Measurements from ENCODE around the gene TTBK1. TPM values are rescaled to one million over a fixed set of nuclear protein-coding genes. Genes with fewer than 3 reads are reported as not detected.

Gene TTBK1
- total RNA-seq, 2 experiments from 2014 or later = not detected

- DNase-seq (no peak), ATAC-seq (no peak)
- Mint-ChIP-seq H3K27me3 (ENCODE audit: low read depth) (no peaks in the 10 kb centered on the region), H3K9me3 (ENCODE audit: insufficient read depth) (no peaks in the 10 kb centered on the region), H3K27ac (no peak overlapping the region), H3K4me3 (no peak overlapping the region), H3K36me3 (ENCODE audit: low read depth) (peaks cover 7% of the 10 kb centered on the region), H3K4me1 (ENCODE audit: low read depth) (no peaks in the 10 kb centered on the region)
- POLR2A ChIA-PET = interaction anchor here (1.4 kb wide), 1 partner anchor 12 kb away, joined by 5 read pairs; no protein-coding TSS in a partner anchor
- CTCF ChIA-PET = interaction anchor here (1.1 to 1.2 kb wide), 2 partner anchors 17 to 186 kb away, joined by 3 to 6 read pairs; partner anchors contain the start of gene DNPH1
These were observed 31.3 kb upstream of the TTBK1 start for GRCh38 chr6:43211955-43212354.

GRCh38 chr6:43213431-43213830, 29.9 kb upstream of the TTBK1 start:
- POLR2A ChIA-PET = interaction anchor here (0.8 to 1.4 kb wide), 2 partner anchors 11 to 24 kb away, joined by 4 to 5 read pairs; no protein-coding TSS in a partner anchor
- Mint-ChIP-seq H3K4me1 (ENCODE audit: low read depth) (no peaks in the 10 kb centered on the region), H3K9me3 (ENCODE audit: insufficient read depth) (no peaks in the 10 kb centered on the region), H3K27ac (no peak overlapping the region), H3K4me3 (no peak overlapping the region), H3K36me3 (ENCODE audit: low read depth) (peaks cover 8% of the 10 kb centered on the region), H3K27me3 (ENCODE audit: low read depth) (no peaks in the 10 kb centered on the region)
- CTCF ChIA-PET = interaction anchor here (1.0 to 1.2 kb wide), 2 partner anchors 16 to 294 kb away, joined by 4 to 6 read pairs; partner anchors contain the start of gene DNPH1
- DNase-seq (no peak), ATAC-seq (no peak)

GRCh38 chr6:43215066-43215465, 28.2 kb upstream of the TTBK1 start:
- Mint-ChIP-seq H3K4me1 (ENCODE audit: low read depth) (no peaks in the 10 kb centered on the region), H3K36me3 (ENCODE audit: low read depth) (peaks cover 13% of the 10 kb centered on the region), H3K27ac (no peak overlapping the region), H3K4me3 (no peak overlapping the region), H3K27me3 (ENCODE audit: low read depth) (no peaks in the 10 kb centered on the region), H3K9me3 (ENCODE audit: insufficient read depth) (no peaks in the 10 kb centered on the region)
- no peak for ATAC-seq
- ChIA-PET CTCF (interaction anchor here (1.2 kb wide), 1 partner anchor 14 kb away, joined by 3 read pairs; the partner anchor contains the start of gene DNPH1), POLR2A (interaction anchor here (0.9 kb wide), 1 partner anchor 14 kb away, joined by 4 read pairs; no protein-coding TSS in a partner anchor)
- DNase-seq = no peak

GRCh38 chr6:43216200-43216599, 27.1 kb upstream of the TTBK1 start:
- no peaks in the 10 kb centered on the region for H3K4me1 Mint-ChIP-seq (ENCODE audit: low read depth)
- H3K4me3 Mint-ChIP-seq = no peak overlapping the region
- no peaks in the 10 kb centered on the region for H3K9me3 Mint-ChIP-seq (ENCODE audit: insufficient read depth)
- ChIA-PET POLR2A (interaction anchor here (1.3 kb wide), 1 partner anchor 14 kb away, joined by 3 read pairs; no protein-coding TSS in a partner anchor), CTCF (interaction anchor here (2.5 kb wide), 1 partner anchor 13 kb away, joined by 7 read pairs; the partner anchor contains the start of gene DNPH1)
- peaks cover 13% of the 10 kb centered on the region for H3K36me3 Mint-ChIP-seq (ENCODE audit: low read depth)
- no peaks in the 10 kb centered on the region for H3K27me3 Mint-ChIP-seq (ENCODE audit: low read depth)
- no peak overlapping the region for H3K27ac Mint-ChIP-seq
- DNase-seq = no peak
- ATAC-seq = no peak

- Mint-ChIP-seq H3K4me1 (ENCODE audit: low read depth) (peaks cover 3% of the 10 kb centered on the region), H3K4me3 (no peak overlapping the region), H3K9me3 (ENCODE audit: insufficient read depth) (no peaks in the 10 kb centered on the region), H3K27ac (no peak overlapping the region), H3K36me3 (ENCODE audit: low read depth) (peaks cover 16% of the 10 kb centered on the region), H3K27me3 (ENCODE audit: low read depth) (no peaks in the 10 kb centered on the region)
- no peak for ATAC-seq
- DNase-seq = no peak
- ChIA-PET CTCF (interaction anchor here (0.8 to 2.5 kb wide), 3 partner anchors 12 to 75 kb away, joined by 3 to 7 read pairs (median 3); partner anchors contain the start of gene DNPH1), POLR2A (interaction anchor here (1.3 kb wide), 1 partner anchor 12 kb away, joined by 3 read pairs; the partner anchor contains the start of gene DNPH1)
These were observed 25.9 kb upstream of the TTBK1 start for GRCh38 chr6:43217351-43217750.

GRCh38 chr6:43219119-43219518, 24.2 kb upstream of the TTBK1 start:
- ChIA-PET CTCF (no interaction called here), POLR2A (interaction anchor here (1.1 to 1.4 kb wide), 2 partner anchors 11 to 20 kb away, joined by 3 to 4 read pairs; no protein-coding TSS in a partner anchor)
- DNase-seq (no peak), ATAC-seq (no peak)
- Mint-ChIP-seq H3K4me1 (ENCODE audit: low read depth) (peaks cover 11% of the 10 kb centered on the region), H3K9me3 (ENCODE audit: insufficient read depth) (no peaks in the 10 kb centered on the region), H3K4me3 (no peak overlapping the region), H3K36me3 (ENCODE audit: low read depth) (peaks cover 20% of the 10 kb centered on the region), H3K27ac (no peak overlapping the region), H3K27me3 (ENCODE audit: low read depth) (no peaks in the 10 kb centered on the region)

- no peak overlapping the region for H3K4me3 Mint-ChIP-seq
- no peak overlapping the region for H3K27ac Mint-ChIP-seq
- ATAC-seq (no peak), DNase-seq (no peak)
- CTCF ChIA-PET = interaction anchor here (1.0 kb wide), 1 partner anchor 38 kb away, joined by 3 read pairs; the partner anchor contains the start of gene CUL9
- no peaks in the 10 kb centered on the region for H3K27me3 Mint-ChIP-seq (ENCODE audit: low read depth)
- no peaks in the 10 kb centered on the region for H3K9me3 Mint-ChIP-seq (ENCODE audit: insufficient read depth)
- peaks cover 25% of the 10 kb centered on the region for H3K36me3 Mint-ChIP-seq (ENCODE audit: low read depth)
- peaks cover 18% of the 10 kb centered on the region for H3K4me1 Mint-ChIP-seq (ENCODE audit: low read depth)
- POLR2A ChIA-PET = interaction anchor here (1.4 kb wide), 1 partner anchor 11 kb away, joined by 4 read pairs; no protein-coding TSS in a partner anchor
These were observed 23.5 kb upstream of the TTBK1 start for GRCh38 chr6:43219814-43220213.

GRCh38 chr6:43220439-43220951, 22.8 kb upstream of the TTBK1 start:
- CTCF ChIA-PET = interaction anchor here (0.8 to 1.0 kb wide), 2 partner anchors 9 to 38 kb away, joined by 3 read pairs; partner anchors contain the start of gene CUL9
- H3K36me3 Mint-ChIP-seq (ENCODE audit: low read depth) = peaks cover 27% of the 10 kb centered on the region
- ATAC-seq (no peak), DNase-seq (no peak)
- POLR2A ChIA-PET = no interaction called here
- H3K27me3 Mint-ChIP-seq (ENCODE audit: low read depth) = no peaks in the 10 kb centered on the region
- H3K27ac Mint-ChIP-seq = no peak overlapping the region
- H3K4me1 Mint-ChIP-seq (ENCODE audit: low read depth) = peaks cover 24% of the 10 kb centered on the region
- no peaks in the 10 kb centered on the region for H3K9me3 Mint-ChIP-seq (ENCODE audit: insufficient read depth)
- H3K4me3 Mint-ChIP-seq = no peak overlapping the region

- Mint-ChIP-seq H3K27ac (peak overlapping the region; percentile 20), H3K9me3 (ENCODE audit: insufficient read depth) (no peaks in the 10 kb centered on the region), H3K4me1 (ENCODE audit: low read depth) (peaks cover 32% of the 10 kb centered on the region), H3K36me3 (ENCODE audit: low read depth) (peaks cover 32% of the 10 kb centered on the region), H3K4me3 (no peak overlapping the region), H3K27me3 (ENCODE audit: low read depth) (no peaks in the 10 kb centered on the region)
- no peak for DNase-seq
- ChIA-PET CTCF (interaction anchor here (0.8 to 1.0 kb wide), 2 partner anchors 8 to 39 kb away, joined by 3 read pairs; partner anchors contain the start of gene CUL9), POLR2A (interaction anchor here (0.6 kb wide), 1 partner anchor 242 kb away, joined by 3 read pairs; the partner anchor contains the start of gene PEX6)
- no peak for ATAC-seq
These were observed 22.0 kb upstream of the TTBK1 start for GRCh38 chr6:43221046-43221972.

GRCh38 chr6:43222418-43223059, 20.7 kb upstream of the TTBK1 start:
- no peaks in the 10 kb centered on the region for H3K27me3 Mint-ChIP-seq (ENCODE audit: low read depth)
- DNase-seq = no peak
- H3K36me3 Mint-ChIP-seq (ENCODE audit: low read depth) = peaks cover 34% of the 10 kb centered on the region
- peaks cover 38% of the 10 kb centered on the region for H3K4me1 Mint-ChIP-seq (ENCODE audit: low read depth)
- ChIA-PET CTCF (no interaction called here), POLR2A (interaction anchor here (0.6 kb wide), 1 partner anchor 244 kb away, joined by 3 read pairs; the partner anchor contains the start of gene PEX6)
- no peak for ATAC-seq
- no peak overlapping the region for H3K27ac Mint-ChIP-seq
- H3K9me3 Mint-ChIP-seq (ENCODE audit: insufficient read depth) = no peaks in the 10 kb centered on the region
- H3K4me3 Mint-ChIP-seq = no peak overlapping the region

- Mint-ChIP-seq H3K27ac (no peak overlapping the region), H3K27me3 (ENCODE audit: low read depth) (no peaks in the 10 kb centered on the region), H3K36me3 (ENCODE audit: low read depth) (peaks cover 32% of the 10 kb centered on the region), H3K4me1 (ENCODE audit: low read depth) (peaks cover 45% of the 10 kb centered on the region), H3K9me3 (ENCODE audit: insufficient read depth) (no peaks in the 10 kb centered on the region), H3K4me3 (no peak overlapping the region)
- ChIA-PET POLR2A (no interaction called here), CTCF (interaction anchor here (1.5 to 1.6 kb wide), 2 partner anchors 23 to 51 kb away, joined by 6 to 8 read pairs; no protein-coding TSS in a partner anchor)
- ATAC-seq (no peak), DNase-seq (no peak)
These were observed 20.1 kb upstream of the TTBK1 start for GRCh38 chr6:43223175-43223574.
